K562 (cell line): ENCODE results near the gene FREM1. TPM values are rescaled to one million over a fixed set of nuclear protein-coding genes. Genes with fewer than 3 reads are reported as not detected.

Source experiments
- ATAC-seq: fragments of 200-7000 bp; cut with Tn5 transposase; 3 replicates; pipeline ENCODE4 v1.9.1; 2020; ENCODE audit warnings: moderate library complexity
- BruUV-seq: library from RNA; stranded (reverse); fragments of 400-500 nt; replicated peaks from 2 replicates; lab custom pipeline; 2021; lab: Mats Ljungman, UMichigan
- CTCF ChIA-PET: fragments of 300-600 bp; formaldehyde crosslinking; extraction: SDS; loops from one replicate; lab custom pipeline; 2021; ENCODE audit warnings: low intra/inter-chr PET ratio; lab: Yijun Ruan, JAX
- POLR2A ChIA-PET: fragments of 300-600, 350-650 bp; sonication (Branson Sonifier 250); formaldehyde crosslinking; extraction: SDS; loops from one replicate; lab custom pipeline; 2021; ENCODE audit warnings: antibody characterized with exemption, inconsistent platforms; lab: Yijun Ruan, JAX
- DNase-seq, 4 experiments: peaks; one replicate each; pipeline versions ENCODE4 v3.0.0 to v3.0.0-alpha.2; 2011 to 2018; ENCODE audit warnings: low spot score in 3 of 4, mixed read lengths in 3 of 4; ENCODE audit errors: extremely low read depth in 1 of 4
- FAIRE-seq: peaks from 2 replicates; lab custom pipeline; 2011; peaks lifted over from hg19 to GRCh38; lab: Jason Lieb, UNC
- H2AFZ ChIP-seq: 2 replicates; pipeline ENCODE4 v1.6.0; 2011; ENCODE audit warnings: low read depth, low read length, control low read depth, inconsistent platforms
- H3K27ac ChIP-seq: fragments of 200-600 bp; 3 replicates; pipeline ENCODE4 v1.8.0; 2011; ENCODE audit warnings: low read depth, mild to moderate bottlenecking, control low read depth, inconsistent platforms, low read length, moderate library complexity, mixed read lengths; ENCODE audit errors: extremely low read depth
- H3K27me3 ChIP-seq, 2 experiments: fragments of 300-600 bp in 1 of 2; 2 replicates in 1 of 2; 3 replicates in 1 of 2; pipeline versions ENCODE4 v1.6.0 to v1.8.0; 2011; ENCODE audit warnings: inconsistent platforms in 2 of 2, low read length in 2 of 2, mild to moderate bottlenecking in 1 of 2, mixed read lengths in 1 of 2, moderate library complexity in 1 of 2; ENCODE audit not compliant: control insufficient read depth in 2 of 2, insufficient read depth in 2 of 2
- H3K36me3 ChIP-seq: fragments of 300-600 bp; 3 replicates; pipeline ENCODE4 v1.8.0; 2011; ENCODE audit warnings: mild to moderate bottlenecking, low read length, inconsistent platforms; ENCODE audit not compliant: control insufficient read depth, insufficient read depth
- H3K4me1 ChIP-seq, 2 experiments: fragments of 200-600 bp in 1 of 2; replicated peaks in 1 of 2; 2 replicates in 1 of 2; 3 replicates in 1 of 2; pipeline versions ENCODE4 v1.5.1 to v1.8.0; 2011; ENCODE audit warnings: inconsistent platforms in 2 of 2, low read length in 2 of 2, mild to moderate bottlenecking in 1 of 2, mixed read lengths in 1 of 2, moderate library complexity in 1 of 2; ENCODE audit not compliant: control insufficient read depth in 2 of 2, insufficient read depth in 2 of 2
- H3K4me2 ChIP-seq: 2 replicates; pipeline ENCODE4 v1.6.1; 2011; ENCODE audit warnings: low read length, control low read depth, inconsistent platforms, mixed read lengths; ENCODE audit not compliant: insufficient read depth
- H3K4me3 ChIP-seq: fragments of 200-600 bp; sonication (generic), shearing (Covaris generic); 2 replicates; pipeline ENCODE4 v1.5.1; 2016; ENCODE audit warnings: control low read depth, inconsistent platforms
- H3K79me2 ChIP-seq: fragments of 200-600 bp; 3 replicates; pipeline ENCODE4 v1.8.0; 2011; ENCODE audit warnings: low read length, inconsistent platforms; ENCODE audit not compliant: control insufficient read depth, insufficient read depth
- H3K9ac ChIP-seq, 2 experiments: 2 replicates each; pipeline versions ENCODE4 v1.6.0 to v1.6.1; 2011; ENCODE audit warnings: low read depth in 2 of 2, low read length in 2 of 2, control low read depth in 1 of 2, inconsistent platforms in 1 of 2, mild to moderate bottlenecking in 1 of 2, mixed read lengths in 1 of 2; ENCODE audit not compliant: insufficient read depth in 1 of 2
- H3K9me1 ChIP-seq: one replicate; pipeline ENCODE4 v1.6.0; 2011; ENCODE audit warnings: inconsistent platforms, mild to moderate bottlenecking, low read length, moderate library complexity; ENCODE audit not compliant: control insufficient read depth, insufficient read depth
- H3K9me3 ChIP-seq: replicated peaks from 2 replicates; pipeline ENCODE4 v1.5.1; 2011; ENCODE audit warnings: low read depth, low read length, inconsistent platforms; ENCODE audit not compliant: control insufficient read depth, insufficient read depth
- H4K20me1 ChIP-seq: replicated peaks from 2 replicates; pipeline ENCODE4 v1.6.1; 2011; ENCODE audit warnings: low read length, inconsistent platforms, mixed read lengths; ENCODE audit not compliant: control insufficient read depth, insufficient read depth
- GTF2A2 ChIP-seq: IDR thresholded peaks from 2 replicates; pipeline ENCODE4 v1.6.1; 2016; ENCODE audit warnings: mild to moderate bottlenecking, missing genetic modification characterization, missing compliant biosample characterization
- HIVEP1 ChIP-seq: fragments of 250-450 bp; sonication (Bioruptor Pico); IDR thresholded peaks from 2 replicates; pipeline ENCODE4 v1.4.0; 2020; ENCODE audit warnings: mild to moderate bottlenecking
- MAFG ChIP-seq: fragments of 450-650 bp; conservative IDR thresholded peaks from 2 replicates; pipeline ENCODE4 v1.6.1; 2016; ENCODE audit warnings: missing genetic modification characterization, missing compliant biosample characterization
- POLR2B ChIP-seq: fragments of 450-650 bp; IDR thresholded peaks from 2 replicates; pipeline ENCODE4 v1.6.1; 2018; ENCODE audit warnings: low read depth; ENCODE audit not compliant: partially characterized antibody
- ZBTB8A ChIP-seq: fragments of 450-650 bp; IDR thresholded peaks from 2 replicates; pipeline ENCODE4 v1.6.1; 2018; ENCODE audit warnings: mild to moderate bottlenecking, moderate library complexity; ENCODE audit not compliant: partially characterized antibody
- ZNF124 ChIP-seq: sonication (generic); formaldehyde crosslinking; IDR thresholded peaks from 2 replicates; pipeline ENCODE4 v1.8.1; 2022; ENCODE audit warnings: missing genetic modification reagents
- ZNF146 ChIP-seq: IDR thresholded peaks from one replicate; pipeline ENCODE4 v1.6.1; 2018; ENCODE audit warnings: missing compliant biosample characterization; ENCODE audit not compliant: unreplicated experiment
- in situ Hi-C: fragments of 300-500 bp; cut with MboI; formaldehyde crosslinking; loops from 4 replicates; pipeline ENCODE4 v1.15.0; 2018; ENCODE audit warnings: inconsistent platforms, mixed read lengths
- intact Hi-C: fragments of 100-400 bp; cut with micrococcal nuclease; formaldehyde crosslinking; loops from 2 replicates; pipeline ENCODE4 v1.14.2; 2022
- polyA plus RNA-seq, 8 experiments: library from polyadenylated mRNA; depleted of rRNA in 4 of 8; stranded (reverse) in 5 of 8; unstranded in 3 of 8; fragments of >200 nt; fragmentation: Nextera tagmentation in 2 of 8; fragmentation: Illumina TruSeq in 1 of 8; extraction: Ambion mirVana in 2 of 8; extraction: Trizol in 1 of 8; gene quantifications; 2 replicates each; pipeline versions ENCODE4 v1.2.1 to v1.2.3, GENCODE V29; 2011 to 2014; ENCODE audit warnings: inconsistent platforms in 1 of 8, missing spikeins in 1 of 8
- total RNA-seq, 7 experiments: library from RNA; depleted of rRNA in 6 of 7; stranded (reverse); fragments of >200 nt in 6 of 7; fragmentation: Illumina TruSeq in 2 of 7; extraction: Trizol in 2 of 7; gene quantifications; 2 replicates each; pipeline versions ENCODE4 v1.2.1 to v1.2.3, GENCODE V29; 2011 to 2021; ENCODE audit warnings: low replicate concordance in 1 of 7
- TF ChIP-seq, protein P1 (sequence below): fragments of 450-650 bp; conservative IDR thresholded peaks from 2 replicates; pipeline ENCODE4 v1.6.1; 2016; ENCODE audit warnings: missing genetic modification characterization, low read depth, mild to moderate bottlenecking, missing compliant biosample characterization, moderate library complexity

The FREM1 gene
- total and polyA plus RNA-seq, 9 of the 15 experiments (the other 6 are each of a cell fraction or from before 2014, with no cell fraction given), result 0.03 to 0.24 (median 0.13) TPM; not detected in 2

DNA sequence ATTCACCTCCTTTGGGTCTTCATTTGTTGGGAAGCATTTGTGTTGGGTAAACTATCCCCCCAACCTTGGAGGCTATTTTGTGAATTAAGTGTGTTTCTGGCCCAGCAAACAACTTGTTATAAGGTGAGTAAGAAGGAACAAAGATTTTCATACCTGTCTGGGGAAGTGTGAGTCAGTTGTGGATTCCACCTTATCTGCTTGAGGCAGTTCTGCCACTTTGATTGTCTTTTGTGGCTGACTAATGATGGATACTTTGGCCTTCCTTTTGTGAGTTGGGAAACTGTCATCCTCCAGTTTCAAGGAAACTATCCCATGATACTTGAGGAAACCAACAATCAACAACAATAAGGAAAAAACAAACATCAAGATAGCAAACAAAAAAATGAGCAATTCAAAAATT is 163.1 kb downstream of the FREM1 start:
- H3K4me3 ChIP-seq, result no peak overlapping the region
- no peaks in the 10 kb centered on the region for H3K9me3 ChIP-seq
- TF ChIP-seq POLR2B (no peak), GTF2A2 (tag) (no peak), ZBTB8A (no peak), ZNF146 (no peak), MAFG (tag) (no peak), ZNF124 (CRISPR knock-in tag) (no peak), HIVEP1 (no peak)
- TF ChIP-seq, protein P1, sequence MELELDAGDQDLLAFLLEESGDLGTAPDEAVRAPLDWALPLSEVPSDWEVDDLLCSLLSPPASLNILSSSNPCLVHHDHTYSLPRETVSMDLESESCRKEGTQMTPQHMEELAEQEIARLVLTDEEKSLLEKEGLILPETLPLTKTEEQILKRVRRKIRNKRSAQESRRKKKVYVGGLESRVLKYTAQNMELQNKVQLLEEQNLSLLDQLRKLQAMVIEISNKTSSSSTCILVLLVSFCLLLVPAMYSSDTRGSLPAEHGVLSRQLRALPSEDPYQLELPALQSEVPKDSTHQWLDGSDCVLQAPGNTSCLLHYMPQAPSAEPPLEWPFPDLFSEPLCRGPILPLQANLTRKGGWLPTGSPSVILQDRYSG (tag), result no peak
- no peaks in the 10 kb centered on the region for H3K36me3 ChIP-seq
- BruUV-seq, result no TSS peak
- FAIRE-seq (no peak), ATAC-seq (no peak), DNase-seq (no peak)
- in situ Hi-C loops (no loop called here), intact Hi-C loops (no loop called here)
- no peak overlapping the region for H3K9ac ChIP-seq
- H3K79me2 ChIP-seq, result no peaks in the 10 kb centered on the region
- POLR2A ChIA-PET, result no interaction called here
- H3K27me3 ChIP-seq, result no peaks in the 10 kb centered on the region
- no peaks in the 10 kb centered on the region for H3K9me1 ChIP-seq
- no peak overlapping the region for H3K4me2 ChIP-seq
- no peaks in the 10 kb centered on the region for H3K4me1 ChIP-seq
- H3K27ac ChIP-seq, result no peak overlapping the region
- H2AFZ ChIP-seq, result no peak overlapping the region
- CTCF ChIA-PET, result no interaction called here
- H4K20me1 ChIP-seq, result no peaks in the 10 kb centered on the region
